H1 (cell line): ENCODE measurements around the gene ARMCX1. TPM values are rescaled to one million over a fixed set of nuclear protein-coding genes. Genes with fewer than 3 reads are reported as not detected.
A peak's percentile ranks its signal among the peaks of the same experiment; 100 is the strongest.

ENCODE experiments used
- CTCF ChIA-PET: fragments of 300-600 bp; sonication (Branson Sonifier 250); formaldehyde crosslinking; loops from one replicate; lab custom pipeline; 2021; ENCODE audit not compliant: partially characterized antibody; lab: Charles Lee
- POLR2A ChIA-PET: fragments of 300-600 bp; sonication (Branson Sonifier 250); formaldehyde crosslinking; loops from one replicate; lab custom pipeline; 2021; ENCODE audit warnings: inconsistent platforms; ENCODE audit not compliant: partially characterized antibody; lab: Charles Lee
- DNase-seq, 2 experiments: peaks; one replicate each; pipeline versions ENCODE4 v3.0.0 to v3.0.0-alpha.2; 2010 to 2022; ENCODE audit warnings: low spot score in 2 of 2, low read depth in 1 of 2, mixed read lengths in 1 of 2
- FAIRE-seq: peaks from 2 replicates; lab custom pipeline; 2011; peaks lifted over from hg19 to GRCh38; lab: Jason Lieb, UNC
- H2AFZ ChIP-seq: 2 replicates; pipeline ENCODE4 v1.8.1; 2012; ENCODE audit warnings: low read length, inconsistent platforms
- H2AK5ac ChIP-seq: 2 replicates; pipeline ENCODE4 v1.6.1; 2013; ENCODE audit warnings: low read depth, low read length
- H2BK120ac ChIP-seq: replicated peaks from 2 replicates; pipeline ENCODE3; 2013; ENCODE audit warnings: low read depth, low read length, inconsistent platforms
- H2BK12ac ChIP-seq: 2 replicates; pipeline ENCODE4 v1.6.1; 2013; ENCODE audit warnings: low read depth, low read length
- H2BK15ac ChIP-seq: 2 replicates; pipeline ENCODE4 v1.6.1; 2013; ENCODE audit warnings: low read length
- H2BK20ac ChIP-seq: 2 replicates; pipeline ENCODE4 v1.6.1; 2013; ENCODE audit warnings: low read length
- H2BK5ac ChIP-seq: 2 replicates; pipeline ENCODE4 v1.6.1; 2013; ENCODE audit warnings: low read depth, low read length
- H3K14ac ChIP-seq: 2 replicates; pipeline ENCODE4 v1.6.1; 2013; ENCODE audit warnings: inconsistent platforms; ENCODE audit not compliant: insufficient read length
- H3K18ac ChIP-seq: 2 replicates; pipeline ENCODE4 v1.6.1; 2013; ENCODE audit warnings: low read length; ENCODE audit errors: extremely low read depth
- H3K23ac ChIP-seq: 2 replicates; pipeline ENCODE4 v1.6.1; 2013; ENCODE audit warnings: inconsistent platforms; ENCODE audit not compliant: insufficient read length
- H3K23me2 ChIP-seq: 2 replicates; pipeline ENCODE4 v1.6.1; 2013; ENCODE audit warnings: low read depth, low read length
- H3K27ac ChIP-seq: 2 replicates; pipeline ENCODE4 v1.6.1; 2011; ENCODE audit warnings: low read depth, low read length, inconsistent platforms
- H3K27me3 ChIP-seq, 4 experiments: replicated peaks in 1 of 4; 1 replicate in 1 of 4; 2 replicates in 3 of 4; pipeline versions ENCODE4 v1.6.1 to v1.8.1; 2011 to 2013; ENCODE audit warnings: low read length in 3 of 4, mild to moderate bottlenecking in 3 of 4, inconsistent platforms in 2 of 4, mixed read lengths in 2 of 4, moderate library complexity in 1 of 4; ENCODE audit not compliant: control insufficient read depth in 3 of 4, insufficient read depth in 3 of 4; ENCODE audit errors: extremely low read depth in 1 of 4
- H3K36me3 ChIP-seq, 4 experiments: 2 replicates each; pipeline versions ENCODE4 v1.6.1 to v1.8.1; 2011 to 2013; ENCODE audit warnings: mild to moderate bottlenecking in 4 of 4, low read length in 3 of 4, moderate library complexity in 2 of 4, control low read depth in 1 of 4, inconsistent platforms in 1 of 4; ENCODE audit not compliant: insufficient read depth in 4 of 4, control insufficient read depth in 2 of 4
- H3K4ac ChIP-seq: replicated peaks from 2 replicates; pipeline ENCODE3; 2013; ENCODE audit warnings: low read length, low read depth, mixed read lengths, inconsistent platforms; ENCODE audit not compliant: insufficient read length
- H3K4me1 ChIP-seq, 4 experiments: replicated peaks in 1 of 4; 1 replicate in 1 of 4; 2 replicates in 3 of 4; pipeline versions ENCODE4 v1.6.1 to v1.8.1; 2011 to 2013; ENCODE audit warnings: low read length in 3 of 4, inconsistent platforms in 2 of 4, mixed read lengths in 1 of 4; ENCODE audit not compliant: insufficient read depth in 4 of 4, control insufficient read depth in 3 of 4
- H3K4me2 ChIP-seq, 2 experiments: 2 replicates each; pipeline versions ENCODE4 v1.6.1 to v1.8.1; 2011 to 2013; ENCODE audit warnings: low read depth in 2 of 2, low read length in 2 of 2, control low read depth in 1 of 2, inconsistent platforms in 1 of 2, mild to moderate bottlenecking in 1 of 2; ENCODE audit not compliant: insufficient read depth in 1 of 2
- H3K4me3 ChIP-seq, 4 experiments: fragments of 200-600, 300-600 bp in 1 of 4; sonication (generic), shearing (Covaris generic), sonication (Bioruptor Twin) in 1 of 4; 2 replicates each; pipeline versions ENCODE4 v1.5.1 to v1.8.1; 2011 to 2016; ENCODE audit warnings: low read length in 4 of 4, low read depth in 3 of 4, control low read depth in 2 of 4, inconsistent platforms in 2 of 4, mild to moderate bottlenecking in 2 of 4, mixed read lengths in 1 of 4, moderate library complexity in 1 of 4; ENCODE audit not compliant: insufficient read depth in 2 of 4; ENCODE audit errors: extremely low read depth in 1 of 4
- H3K56ac ChIP-seq: replicated peaks from 2 replicates; pipeline ENCODE3; 2013; ENCODE audit warnings: low read depth, mild to moderate bottlenecking, mixed read lengths, low read length, inconsistent platforms; ENCODE audit not compliant: insufficient read length
- H3K79me1 ChIP-seq: 2 replicates; pipeline ENCODE4 v1.6.1; 2013; ENCODE audit warnings: low read depth, low read length, control low read depth
- H3K79me2 ChIP-seq, 2 experiments: 2 replicates each; pipeline versions ENCODE4 v1.6.1 to v1.8.1; 2012 to 2013; ENCODE audit warnings: low read length in 2 of 2, mild to moderate bottlenecking in 2 of 2, inconsistent platforms in 1 of 2; ENCODE audit not compliant: insufficient read depth in 2 of 2, control insufficient read depth in 1 of 2
- H3K9ac ChIP-seq, 4 experiments: replicated peaks in 1 of 4; 1 replicate in 1 of 4; 2 replicates in 3 of 4; pipeline versions ENCODE4 v1.6.1 to v1.8.1; 2011 to 2013; ENCODE audit warnings: low read depth in 3 of 4, low read length in 3 of 4, control low read depth in 2 of 4, mild to moderate bottlenecking in 2 of 4, moderate library complexity in 2 of 4, inconsistent platforms in 1 of 4; ENCODE audit errors: extremely low read depth in 1 of 4
- H3K9me3 ChIP-seq, 2 experiments: 2 replicates each; pipeline versions ENCODE4 v1.6.1 to v1.8.1; 2012 to 2013; ENCODE audit warnings: mild to moderate bottlenecking in 2 of 2, moderate library complexity in 2 of 2, control low read depth in 1 of 2, inconsistent platforms in 1 of 2, low read depth in 1 of 2, low read length in 1 of 2, mixed read lengths in 1 of 2; ENCODE audit not compliant: insufficient read depth in 2 of 2
- H4K20me1 ChIP-seq, 2 experiments: replicated peaks in 1 of 2; 2 replicates each; pipeline versions ENCODE3 to v1.8.1; 2011 to 2013; ENCODE audit warnings: inconsistent platforms in 2 of 2, low read length in 2 of 2, mild to moderate bottlenecking in 1 of 2; ENCODE audit not compliant: insufficient read depth in 2 of 2, control insufficient read depth in 1 of 2
- H4K5ac ChIP-seq: 2 replicates; pipeline ENCODE4 v1.6.1; 2013; ENCODE audit warnings: low read length, low read depth, mixed read lengths, inconsistent platforms; ENCODE audit not compliant: insufficient read length
- H4K8ac ChIP-seq: 2 replicates; pipeline ENCODE4 v1.8.0; 2013; ENCODE audit warnings: mild to moderate bottlenecking, moderate library complexity, low read length, inconsistent platforms; ENCODE audit not compliant: insufficient read depth; ENCODE audit errors: extremely low read depth
- H4K91ac ChIP-seq: replicated peaks from 2 replicates; pipeline ENCODE3; 2013; ENCODE audit warnings: low read length, mixed read lengths, inconsistent platforms; ENCODE audit not compliant: insufficient read length
- ASH2L ChIP-seq: fragments of 200-600, 300-600 bp; sonication (generic); IDR thresholded peaks from one replicate; pipeline ENCODE4 v1.7.1; 2017; ENCODE audit warnings: low read length
- CBX5 ChIP-seq: fragments of 300-800, 300-1000 bp; sonication (generic); IDR thresholded peaks from 2 replicates; pipeline ENCODE4 v1.7.1; 2016; ENCODE audit warnings: antibody characterized with exemption, low read length, low read depth
- CHD1 ChIP-seq: IDR thresholded peaks from 2 replicates; pipeline ENCODE4 v1.6.1; 2012; ENCODE audit warnings: low read depth, low read length, improper control_type of control experiment
- CTBP2 ChIP-seq: IDR thresholded peaks from 2 replicates; pipeline ENCODE4 v1.7.0; 2011; ENCODE audit warnings: borderline replicate concordance, mild to moderate bottlenecking, moderate library complexity, mixed read lengths, low read length; ENCODE audit not compliant: insufficient read depth, insufficient read length
- PHF8 ChIP-seq: fragments of 200-600 bp; sonication (generic); conservative IDR thresholded peaks from 2 replicates; pipeline ENCODE4 v1.7.1; 2012; ENCODE audit warnings: low read depth, mild to moderate bottlenecking, inconsistent platforms, low read length, moderate library complexity
- POLR2A ChIP-seq, 2 experiments: IDR thresholded peaks; 1 replicate in 1 of 2; 2 replicates in 1 of 2; pipeline ENCODE4 v1.6.1; 2011; ENCODE audit warnings: low read depth in 2 of 2, low read length in 2 of 2, mild to moderate bottlenecking in 2 of 2; ENCODE audit errors: control extremely low read depth in 1 of 2
- RXRA ChIP-seq: IDR thresholded peaks from 2 replicates; pipeline ENCODE4 v1.6.1; 2011; ENCODE audit warnings: low read depth, mild to moderate bottlenecking, low read length, moderate library complexity; ENCODE audit not compliant: insufficient read depth
- SAP30 ChIP-seq: fragments of 300-600 bp; sonication (generic); IDR thresholded peaks from 2 replicates; pipeline ENCODE4 v1.7.1; 2012; ENCODE audit warnings: low read length, moderate library complexity, mild to moderate bottlenecking, inconsistent platforms; ENCODE audit not compliant: insufficient read depth, insufficient replicate concordance
- SP2 ChIP-seq: IDR thresholded peaks from 2 replicates; pipeline ENCODE4 v1.6.1; 2012; ENCODE audit warnings: mild to moderate bottlenecking, low read length, inconsistent platforms
- SP4 ChIP-seq: IDR thresholded peaks from 2 replicates; pipeline ENCODE4 v1.6.1; 2012; ENCODE audit warnings: low read length, inconsistent platforms
- SUZ12 ChIP-seq: fragments of 200-600 bp; sonication (generic); IDR thresholded peaks from 2 replicates; pipeline ENCODE4 v1.6.1; 2012; ENCODE audit warnings: mild to moderate bottlenecking, inconsistent platforms, low read length, moderate library complexity, mixed read lengths
- TAF1 ChIP-seq: IDR thresholded peaks from 2 replicates; pipeline ENCODE4 v1.6.1; 2011; ENCODE audit warnings: mild to moderate bottlenecking, low read depth, low read length
- YY1 ChIP-seq: IDR thresholded peaks from 2 replicates; pipeline ENCODE4 v1.6.1; 2011; ENCODE audit warnings: low read depth, mild to moderate bottlenecking, low read length
- WGBS, 2 experiments: shearing (Covaris generic) in 1 of 2; methylation state at CpG; one replicate each; pipeline versions ENCODE4 v1.1.6 to v1.1.7; 2013 to 2015; ENCODE audit warnings: low lambda C conversion rate in 2 of 2, mixed read lengths in 2 of 2, inconsistent platforms in 1 of 2, low coverage in 1 of 2, missing lambda C conversion rate in 1 of 2; ENCODE audit not compliant: insufficient replicate concordance in 2 of 2, insufficient coverage in 1 of 2, insufficient read length in 1 of 2; ENCODE audit errors: extremely low coverage in 1 of 2, missing lambda C conversion rate in 1 of 2; 5-methylcytosine and 5-hydroxymethylcytosine counted together
- polyA plus RNA-seq, 7 experiments: library from polyadenylated mRNA; depleted of rRNA in 3 of 7; stranded (reverse) in 5 of 7; unstranded in 2 of 7; fragments of >200 nt in 5 of 7; fragments of 200-250 nt in 2 of 7; gene quantifications; 1 replicate in 5 of 7; 2 replicates in 1 of 7; 4 replicates in 1 of 7; pipeline versions ENCODE4 v1.2.1 to v1.2.3, GENCODE V29; 2011 to 2013; ENCODE audit warnings: missing spikeins in 2 of 7, mixed read lengths in 2 of 7
- total RNA-seq: library from RNA; stranded (reverse); fragmentation: NEBNext Ultra II Directional; extraction: Animal tissue kit (Norgen Biotek cat#: 25700); gene quantifications from 2 replicates; pipeline ENCODE4 v1.2.1, GENCODE V29; 2021

The ARMCX1 gene
- total and polyA plus RNA-seq, 2 of the 8 experiments (the other 6 are each of a cell fraction or from before 2014, with no cell fraction given), result 12.5 to 29.1 TPM

DNA sequence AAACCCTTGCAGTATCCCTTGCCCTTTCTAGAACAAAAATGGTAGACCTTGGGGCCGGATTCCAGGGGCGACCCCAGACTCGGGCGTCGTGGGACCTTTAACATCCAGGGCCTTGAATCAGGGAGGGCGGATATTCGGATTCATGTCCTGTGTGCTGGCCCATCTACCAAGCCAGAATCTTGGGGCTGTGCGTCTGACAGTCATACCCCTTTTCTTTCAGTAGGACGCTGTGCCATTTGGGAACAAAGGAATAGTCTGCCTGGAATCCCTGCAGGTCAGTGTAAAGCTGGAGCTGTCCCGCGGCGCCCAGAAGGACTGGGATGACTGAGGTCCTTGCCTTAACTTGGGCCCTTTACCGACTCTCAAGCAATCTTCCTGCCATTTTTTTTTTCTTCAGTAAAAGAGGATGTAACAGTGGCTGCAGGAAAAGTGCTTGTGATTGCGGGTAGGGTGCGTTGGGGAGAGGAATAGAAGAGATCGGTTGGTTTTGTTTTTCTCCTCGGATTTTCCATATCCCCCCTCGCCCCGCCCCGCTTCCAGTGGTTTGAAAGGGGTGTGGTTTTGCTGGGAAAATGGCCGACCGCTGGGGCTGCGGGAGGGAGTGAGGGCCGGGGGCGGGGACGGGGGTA lies 518 bp downstream of the ARMCX1 start:
- no peaks in the 10 kb centered on the region for H4K20me1 ChIP-seq
- no peak overlapping the region for H4K5ac ChIP-seq
- H2BK15ac ChIP-seq, result no peak overlapping the region
- peaks cover 0 to 8% (median 2%) of the 10 kb centered on the region in 4 experiments; a peak in 4 of 8 replicates for H3K36me3 ChIP-seq
- H4K8ac ChIP-seq, result peak overlapping the region; percentile 81; the same call in 1 of the 2 replicates
- no peak overlapping the region for H3K4ac ChIP-seq
- peak overlapping the region; percentile 53; the same call in 1 of the 2 replicates for H2AFZ ChIP-seq
- H3K79me2 ChIP-seq, result no peaks in the 10 kb centered on the region
- H2BK20ac ChIP-seq, result no peak overlapping the region
- peak in 1 of 2 experiments; percentile 59 for DNase-seq
- FAIRE-seq, result no peak
- H3K27ac ChIP-seq, result peak overlapping the region; percentile 70; the same call in 1 of the 2 replicates
- ChIA-PET CTCF (no interaction called here), POLR2A (interaction anchor here (1.5 kb wide), 1 partner anchor 133 kb away, joined by 4 read pairs; no protein-coding TSS in a partner anchor)
- H3K56ac ChIP-seq, result no peak overlapping the region
- no peak overlapping the region for H2AK5ac ChIP-seq
- no peak overlapping the region for H2BK120ac ChIP-seq
- H3K4me1 ChIP-seq, result peaks cover 0 to 4% (median 0%) of the 10 kb centered on the region in 4 experiments; a peak in 1 of 7 replicates
- no peak overlapping the region for H3K18ac ChIP-seq
- no peak overlapping the region for H4K91ac ChIP-seq
- H3K23ac ChIP-seq, result no peak overlapping the region
- H3K4me3 ChIP-seq, result peak overlapping the region; percentile 63 to 80 (median 70)
- H3K4me2 ChIP-seq, result peak overlapping the region; percentile 85
- H2BK5ac ChIP-seq, result peak overlapping the region; percentile 48; the same call in 1 of the 2 replicates
- peak overlapping the region; percentile 53 to 88 (median 64) for H3K9ac ChIP-seq
- H3K9me3 ChIP-seq, result no peaks in the 10 kb centered on the region
- peaks cover 2% of the 10 kb centered on the region; the same call in 1 of the 2 replicates for H3K23me2 ChIP-seq
- H3K27me3 ChIP-seq, result no peaks in the 10 kb centered on the region
- no peaks in the 10 kb centered on the region for H3K79me1 ChIP-seq
- 4% methylated on average over 14 of the region's 26 CpGs; no CpG with 5 or more reads in 1 of the 2 experiments for WGBS, 2 experiments
- no peak overlapping the region for H3K14ac ChIP-seq
- H2BK12ac ChIP-seq, result no peak overlapping the region
- TF ChIP-seq CTBP2 (no peak), CBX5 (no peak), ASH2L (no peak), TAF1 (no peak), PHF8 (0 out of 2 replicates have a peak, but pooled peaks have one; percentile 13), CHD1 (no peak), POLR2A (IDR thresholded peaks at IDR 0.05; ENCODE audit: control extremely low read depth in 1 of 2, low read depth in 2 of 2, low read length in 2 of 2) (peak in 1 of 2 experiments; percentile 72; a peak in 2 of 3 replicates), RXRA (no peak), SP4 (no peak), SUZ12 (no peak), SP2 (no peak), SAP30 (no peak), YY1 (peak; percentile 66; the same call in 1 of the 2 replicates)
